SU-DHL-6 (cell line): ENCODE measurements around the gene MRPL27.

Experiments used
- H2AFZ ChIP-seq: fragments of 200-600 bp; sonication (generic); 2 replicates; pipeline ENCODE4 v1.6.1; 2014; ENCODE audit warnings: low read depth, mild to moderate bottlenecking, moderate library complexity, mixed read lengths, antibody characterized with exemption, low read length; ENCODE audit not compliant: severe bottlenecking
- H3F3A ChIP-seq: fragments of 200-600 bp; shearing (Covaris generic); 2 replicates; pipeline ENCODE4 v1.6.0; 2016; ENCODE audit warnings: antibody characterized with exemption, mild to moderate bottlenecking; ENCODE audit not compliant: insufficient read depth
- H3K27ac ChIP-seq: fragments of 200-600 bp; sonication (generic); 2 replicates; pipeline ENCODE4 v1.5.1; 2016; ENCODE audit warnings: low read depth, mild to moderate bottlenecking, low read length, moderate library complexity, mixed read lengths
- H3K27me3 ChIP-seq: fragments of 200-600 bp; sonication (generic), shearing (Covaris generic); 2 replicates; pipeline ENCODE4 v1.6.0; 2014; ENCODE audit warnings: mild to moderate bottlenecking, low read length
- H3K36me3 ChIP-seq: fragments of 200-600 bp; sonication (generic); 2 replicates; pipeline ENCODE4 v1.6.1; 2014; ENCODE audit warnings: mild to moderate bottlenecking, low read length, mixed read lengths
- H3K4me2 ChIP-seq: fragments of 300-600, 200-600 bp; shearing (Covaris generic), sonication (generic); 2 replicates; pipeline ENCODE4 v1.6.0; 2014; ENCODE audit warnings: low read length, low read depth, mild to moderate bottlenecking; ENCODE audit not compliant: poor library complexity, severe bottlenecking
- H3K4me3 ChIP-seq: fragments of 200-600 bp; sonication (generic); 2 replicates; pipeline ENCODE4 v1.5.1; 2014; ENCODE audit warnings: antibody characterized with exemption, low read length, mild to moderate bottlenecking, mixed read lengths; ENCODE audit not compliant: insufficient read depth, poor library complexity, severe bottlenecking
- H3K79me2 ChIP-seq: fragments of 200-600 bp; sonication (generic); 2 replicates; pipeline ENCODE4 v1.6.1; 2014; ENCODE audit warnings: mild to moderate bottlenecking, low read length, moderate library complexity; ENCODE audit not compliant: insufficient read depth
- H3K9ac ChIP-seq: fragments of 200-600 bp; sonication (generic); 2 replicates; pipeline ENCODE4 v1.7.0; 2014; ENCODE audit warnings: mild to moderate bottlenecking, low read length
- H3K9me2 ChIP-seq: fragments of 200-600 bp; sonication (generic); replicated peaks from 2 replicates; pipeline ENCODE4 v1.6.1; 2014; ENCODE audit warnings: low read length; ENCODE audit not compliant: insufficient read depth
- H3K9me3 ChIP-seq: fragments of 200-600 bp; sonication (generic); 2 replicates; pipeline ENCODE4 v1.6.1; 2014; ENCODE audit warnings: low read length, mixed read lengths; ENCODE audit not compliant: insufficient read depth
- H4K20me1 ChIP-seq: fragments of 200-600 bp; sonication (generic); 2 replicates; pipeline ENCODE4 v1.6.1; 2014; ENCODE audit warnings: low read depth, mild to moderate bottlenecking, antibody characterized with exemption, low read length, moderate library complexity, mixed read lengths
- EZH2phosphoT487 ChIP-seq: fragments of 200-600 bp; sonication (generic), shearing (Covaris generic); conservative IDR thresholded peaks from 2 replicates; pipeline ENCODE4 v1.6.1; 2018; ENCODE audit warnings: mild to moderate bottlenecking, antibody characterized with exemption, low read length, moderate library complexity, mixed read lengths
- TF ChIP-seq, protein P1 (sequence below): fragments of 200-600 bp; sonication (generic); IDR thresholded peaks from one replicate; pipeline ENCODE4 v1.5.1; 2017; ENCODE audit warnings: antibody characterized with exemption, mild to moderate bottlenecking, low read length, moderate library complexity; ENCODE audit not compliant: insufficient read depth, poor library complexity, severe bottlenecking

Gene MRPL27

DNA sequence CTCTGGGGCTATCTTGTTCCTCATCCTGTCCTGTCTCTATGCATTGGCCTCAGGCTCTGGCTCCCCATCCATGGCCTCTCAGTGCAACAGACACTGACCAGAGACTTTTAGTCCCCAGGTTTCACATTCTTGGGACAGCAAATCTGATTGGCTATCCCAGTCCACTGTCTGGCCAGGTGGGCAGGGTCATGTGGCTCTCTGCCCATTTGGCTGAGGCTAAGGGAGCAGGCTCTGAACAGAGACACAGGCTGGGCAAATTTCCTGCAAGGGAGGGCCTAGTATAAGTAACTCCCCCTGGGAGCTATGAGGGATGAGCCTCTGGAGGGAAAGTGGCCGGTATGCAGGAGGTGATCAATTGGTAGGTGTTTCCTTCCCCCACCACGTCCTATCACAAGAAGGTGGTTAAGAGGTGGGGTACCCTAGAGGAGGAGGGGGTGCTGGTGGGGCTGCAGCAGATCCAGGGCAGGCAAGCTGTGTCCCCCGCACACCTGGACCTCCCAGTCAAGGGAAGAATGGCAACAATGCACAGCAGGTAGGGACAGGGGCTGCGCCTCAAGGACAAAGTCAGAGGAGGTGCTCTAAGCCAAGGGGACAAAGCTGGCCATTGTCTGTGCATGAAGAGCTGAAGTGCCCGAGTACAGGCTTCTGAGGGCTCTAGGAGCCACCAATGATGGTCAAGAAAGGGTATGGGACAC lies 13.8 kb downstream of the MRPL27 start:
- H3K4me2 ChIP-seq: no peak overlapping the region
- no peak overlapping the region for H3K27ac ChIP-seq
- no peaks in the 10 kb centered on the region for H3K9me2 ChIP-seq
- H3K9me3 ChIP-seq: no peaks in the 10 kb centered on the region
- H2AFZ ChIP-seq: no peak overlapping the region
- H3K4me3 ChIP-seq: no peak overlapping the region
- H3K27me3 ChIP-seq: no peaks in the 10 kb centered on the region
- no peak overlapping the region for H3K9ac ChIP-seq
- no peaks in the 10 kb centered on the region for H3K79me2 ChIP-seq
- H3K36me3 ChIP-seq: no peaks in the 10 kb centered on the region
- TF ChIP-seq, protein P1, sequence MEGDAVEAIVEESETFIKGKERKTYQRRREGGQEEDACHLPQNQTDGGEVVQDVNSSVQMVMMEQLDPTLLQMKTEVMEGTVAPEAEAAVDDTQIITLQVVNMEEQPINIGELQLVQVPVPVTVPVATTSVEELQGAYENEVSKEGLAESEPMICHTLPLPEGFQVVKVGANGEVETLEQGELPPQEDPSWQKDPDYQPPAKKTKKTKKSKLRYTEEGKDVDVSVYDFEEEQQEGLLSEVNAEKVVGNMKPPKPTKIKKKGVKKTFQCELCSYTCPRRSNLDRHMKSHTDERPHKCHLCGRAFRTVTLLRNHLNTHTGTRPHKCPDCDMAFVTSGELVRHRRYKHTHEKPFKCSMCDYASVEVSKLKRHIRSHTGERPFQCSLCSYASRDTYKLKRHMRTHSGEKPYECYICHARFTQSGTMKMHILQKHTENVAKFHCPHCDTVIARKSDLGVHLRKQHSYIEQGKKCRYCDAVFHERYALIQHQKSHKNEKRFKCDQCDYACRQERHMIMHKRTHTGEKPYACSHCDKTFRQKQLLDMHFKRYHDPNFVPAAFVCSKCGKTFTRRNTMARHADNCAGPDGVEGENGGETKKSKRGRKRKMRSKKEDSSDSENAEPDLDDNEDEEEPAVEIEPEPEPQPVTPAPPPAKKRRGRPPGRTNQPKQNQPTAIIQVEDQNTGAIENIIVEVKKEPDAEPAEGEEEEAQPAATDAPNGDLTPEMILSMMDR: no peak
- no peak for TF ChIP-seq EZH2phosphoT487
- H4K20me1 ChIP-seq: no peaks in the 10 kb centered on the region
- 0 out of 2 replicates have a peak, but pooled peaks cover 6% of the 10 kb centered on the region for H3F3A ChIP-seq

DNA sequence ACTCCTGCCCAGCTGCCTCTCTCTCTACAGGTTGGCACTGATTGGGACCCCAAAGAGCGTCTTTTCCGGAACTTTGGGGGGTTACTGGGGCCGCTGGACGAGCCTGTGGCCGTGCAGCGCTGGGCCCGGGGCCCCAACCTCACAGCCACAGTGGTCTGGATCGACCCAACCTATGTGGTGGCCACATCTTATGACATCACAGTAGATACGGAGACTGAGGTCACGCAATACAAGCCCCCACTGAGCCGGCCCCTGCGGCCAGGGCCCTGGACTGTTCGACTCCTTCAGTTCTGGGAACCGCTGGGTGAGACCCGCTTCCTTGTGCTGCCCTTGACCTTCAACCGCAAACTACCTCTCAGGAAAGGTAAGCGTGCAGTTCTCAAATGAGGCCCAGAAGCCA lies 14.8 kb downstream of the MRPL27 start:
- no peaks in the 10 kb centered on the region for H3K36me3 ChIP-seq
- no peak overlapping the region for H3K27ac ChIP-seq
- H3K79me2 ChIP-seq: no peaks in the 10 kb centered on the region
- no peaks in the 10 kb centered on the region for H3K27me3 ChIP-seq
- no peaks in the 10 kb centered on the region for H3K9me2 ChIP-seq
- 0 out of 2 replicates have a peak, but pooled peaks cover 6% of the 10 kb centered on the region for H3F3A ChIP-seq
- H3K4me3 ChIP-seq: no peak overlapping the region
- H3K4me2 ChIP-seq: no peak overlapping the region
- no peaks in the 10 kb centered on the region for H3K9me3 ChIP-seq
- no peaks in the 10 kb centered on the region for H4K20me1 ChIP-seq
- H2AFZ ChIP-seq: no peak overlapping the region
- no peak overlapping the region for H3K9ac ChIP-seq
- no peak for TF ChIP-seq EZH2phosphoT487
- TF ChIP-seq, protein P1: no peak

DNA sequence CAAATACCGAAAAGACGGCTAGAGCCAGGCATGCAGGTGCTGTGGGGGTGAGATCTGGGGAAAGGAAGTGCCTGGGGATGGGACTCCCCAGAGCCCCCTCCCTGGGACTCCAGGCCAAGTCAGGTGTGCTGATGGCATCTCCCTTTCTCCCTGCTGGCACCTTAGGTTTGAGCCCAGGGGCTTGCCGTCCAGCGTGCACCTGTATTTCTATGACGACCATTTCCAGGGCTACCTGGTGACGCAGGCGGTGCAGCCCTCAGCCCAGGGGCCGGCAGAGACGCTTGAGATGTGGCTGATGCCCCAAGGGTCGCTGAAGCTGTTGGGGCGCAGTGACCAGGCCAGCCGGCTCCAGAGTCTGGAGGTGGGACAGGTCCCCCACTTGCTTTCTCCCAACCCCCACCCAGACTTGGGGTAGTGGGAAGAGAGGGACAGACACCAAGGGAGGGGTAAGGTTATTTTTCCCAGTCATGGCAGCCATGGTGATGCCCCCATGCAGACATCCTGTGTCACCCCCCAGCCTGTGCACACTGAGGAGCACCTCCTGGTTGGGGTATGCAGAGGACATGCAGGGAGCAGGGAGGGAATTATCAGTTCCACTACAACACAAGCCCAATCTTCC lies 16.0 kb downstream of the MRPL27 start:
- H4K20me1 ChIP-seq: no peaks in the 10 kb centered on the region
- no peak overlapping the region for H2AFZ ChIP-seq
- H3K27me3 ChIP-seq: no peaks in the 10 kb centered on the region
- no peak for TF ChIP-seq EZH2phosphoT487
- TF ChIP-seq, protein P1: no peak
- no peaks in the 10 kb centered on the region for H3K36me3 ChIP-seq
- no peaks in the 10 kb centered on the region for H3K9me3 ChIP-seq
- no peaks in the 10 kb centered on the region for H3F3A ChIP-seq
- H3K9me2 ChIP-seq: no peaks in the 10 kb centered on the region
- H3K79me2 ChIP-seq: no peaks in the 10 kb centered on the region
- H3K4me2 ChIP-seq: no peak overlapping the region
- H3K9ac ChIP-seq: no peak overlapping the region
- H3K27ac ChIP-seq: no peak overlapping the region
- no peak overlapping the region for H3K4me3 ChIP-seq
